Natural killer cell (primary cell): ENCODE measurements around the gene INHBC. TPM values are rescaled to one million over a fixed set of nuclear protein-coding genes. Genes with fewer than 3 reads are reported as not detected.
"Not testable (repeated sequence)": the region's sequence is repeated elsewhere in the genome, so short reads cannot be mapped to it uniquely, and the experiment has no call there.

Source experiments
- ATAC-seq, 3 donors: fragments of 150-1000 bp in 2 of 3; fragments of 200-7000 bp in 1 of 3; cut with Tn5 transposase; 1 replicate in 1 of 3; 2 replicates in 2 of 3; pipeline ENCODE4 v1.10.0; 2021; ENCODE audit warnings: mild to moderate bottlenecking in 2 of 3, moderate library complexity in 2 of 3
- DNase-seq, 2 donors: peaks; one replicate each; pipeline versions ENCODE4 v3.0.0 to v3.0.0-alpha.2; 2013 to 2021; ENCODE audit warnings: mixed read lengths in 1 of 2
- H3K27ac ChIP-seq: one replicate; pipeline ENCODE4 v1.5.1; 2013; ENCODE audit warnings: mild to moderate bottlenecking, low read length
- H3K27me3 ChIP-seq: one replicate; pipeline ENCODE4 v1.6.1; 2013; ENCODE audit warnings: low read length; ENCODE audit not compliant: control insufficient read depth, insufficient read depth
- H3K36me3 ChIP-seq: one replicate; pipeline ENCODE4 v1.6.1; 2013; ENCODE audit warnings: low read length; ENCODE audit not compliant: control insufficient read depth, insufficient read depth
- H3K4me1 ChIP-seq: one replicate; pipeline ENCODE4 v1.6.1; 2013; ENCODE audit warnings: low read length; ENCODE audit not compliant: control insufficient read depth, insufficient read depth
- H3K4me3 ChIP-seq: one replicate; pipeline ENCODE4 v1.5.1; 2013; ENCODE audit warnings: low read length
- H3K9me3 ChIP-seq: one replicate; pipeline ENCODE4 v1.6.1; 2013; ENCODE audit warnings: low read length; ENCODE audit not compliant: control insufficient read depth, insufficient read depth
- H3K27ac Mint-ChIP-seq, 2 donors: one replicate each; pipeline ENCODE4 v1.8.0; 2022; ENCODE audit warnings: mild to moderate bottlenecking in 2 of 2, mixed read lengths in 2 of 2, moderate library complexity in 1 of 2
- H3K27me3 Mint-ChIP-seq, 2 donors: one replicate each; pipeline ENCODE4 v1.8.0; 2022; ENCODE audit warnings: low read depth in 2 of 2, mixed read lengths in 2 of 2
- H3K36me3 Mint-ChIP-seq: one replicate; pipeline ENCODE4 v1.8.0; 2022; ENCODE audit warnings: mixed read lengths
- H3K4me1 Mint-ChIP-seq, 2 donors: one replicate each; pipeline ENCODE4 v1.8.0; 2022; ENCODE audit warnings: mixed read lengths in 2 of 2
- H3K4me3 Mint-ChIP-seq: one replicate; pipeline ENCODE4 v1.8.0; 2022; ENCODE audit warnings: mild to moderate bottlenecking, moderate library complexity, mixed read lengths
- H3K9me3 Mint-ChIP-seq, 2 donors: one replicate each; pipeline ENCODE4 v1.8.0; 2022; ENCODE audit warnings: mixed read lengths in 2 of 2
- CTCF ChIP-seq: fragments of 200-600 bp; IDR thresholded peaks from one replicate; pipeline ENCODE4 v1.8.0; 2022; ENCODE audit warnings: antibody characterized with exemption
- WGBS: methylation state at CpG from one replicate; pipeline ENCODE4 v1.1.7; 2013; ENCODE audit warnings: missing lambda C conversion rate; ENCODE audit not compliant: insufficient coverage; 5-methylcytosine and 5-hydroxymethylcytosine counted together
- intact Hi-C: fragments of 100-400 bp; cut with micrococcal nuclease; formaldehyde crosslinking; loops from one replicate; pipeline ENCODE4 v1.14.2; 2022
- total RNA-seq, 4 donors: library from RNA; stranded (reverse); fragments of 120-200 nt in 1 of 4; gene quantifications; one replicate each; pipeline versions ENCODE4 v1.2.3 to v1.2.4, GENCODE V29; 2013 to 2022

Gene INHBC
- total RNA-seq, 3 donors from 2014 or later (not counting 1 experiment from before 2014, with no cell fraction given) = 0.18 to 0.35 (median 0.31) TPM

- Mint-ChIP-seq H3K36me3 (no peaks in the 10 kb centered on the region), H3K9me3 (no peaks in the 10 kb centered on the region), H3K27ac (peak overlapping the region in 1 of 2 donors; percentile 35), H3K4me3 (no peak overlapping the region), H3K27me3 (no peaks in the 10 kb centered on the region), H3K4me1 (peaks cover 14 to 16% of the 10 kb centered on the region in 2 donors)
- Histone ChIP-seq H3K9me3 (no peaks in the 10 kb centered on the region), H3K27ac (no peak overlapping the region), H3K27me3 (no peaks in the 10 kb centered on the region), H3K4me1 (no peaks in the 10 kb centered on the region), H3K4me3 (no peak overlapping the region), H3K36me3 (no peaks in the 10 kb centered on the region)
- DNase-seq = no peak
- no peak for ATAC-seq
- TF ChIP-seq CTCF = no peak
- intact Hi-C loops = no loop called here
- WGBS = 90% methylated on average over 3 of the region's 5 CpGs
Measured at GRCh38 chr12:57404966-57405640, 29.5 kb upstream of the INHBC start.

- Mint-ChIP-seq H3K4me3 (no peak overlapping the region), H3K9me3 (no peaks in the 10 kb centered on the region), H3K36me3 (no peaks in the 10 kb centered on the region), H3K27me3 (no peaks in the 10 kb centered on the region), H3K27ac (no peak overlapping the region), H3K4me1 (peaks cover 17 to 26% of the 10 kb centered on the region in 2 donors)
- no peaks in the 10 kb centered on the region for H3K9me3 ChIP-seq
- no peak overlapping the region for H3K4me3 ChIP-seq
- no peaks in the 10 kb centered on the region for H3K27me3 ChIP-seq
- H3K36me3 ChIP-seq = no peaks in the 10 kb centered on the region
- DNase-seq = no peak
- ATAC-seq = no peak
- TF ChIP-seq CTCF = no peak
- 95% methylated on average over 4 of the region's 4 CpGs for WGBS
- no peaks in the 10 kb centered on the region for H3K4me1 ChIP-seq
- intact Hi-C loops = no loop called here
- H3K27ac ChIP-seq = no peak overlapping the region
Measured at GRCh38 chr12:57410534-57410933, 24.1 kb upstream of the INHBC start.

GRCh38 chr12:57414160-57414559 is 20.4 kb upstream of the INHBC start:
- H3K36me3 Mint-ChIP-seq, H3K27ac Mint-ChIP-seq, DNase-seq, H3K27me3 Mint-ChIP-seq, H3K9me3 Mint-ChIP-seq, H3K27me3 ChIP-seq, H3K4me3 ChIP-seq, H3K36me3 ChIP-seq, H3K27ac ChIP-seq, H3K9me3 ChIP-seq, intact Hi-C loops, ATAC-seq, H3K4me1 ChIP-seq, H3K4me3 Mint-ChIP-seq: not testable (repeated sequence)
- 85% methylated on average over 6 of the region's 6 CpGs for WGBS
- H3K4me1 Mint-ChIP-seq = peaks cover 26 to 34% of the 10 kb centered on the region in 2 donors

GRCh38 chr12:57415088-57415487 is 19.5 kb upstream of the INHBC start:
- no peaks in the 10 kb centered on the region for H3K27me3 Mint-ChIP-seq
- Histone ChIP-seq H3K9me3 (no peaks in the 10 kb centered on the region), H3K27me3 (no peaks in the 10 kb centered on the region), H3K27ac (no peak overlapping the region), H3K4me3 (no peak overlapping the region), H3K36me3 (peaks cover 3% of the 10 kb centered on the region), H3K4me1 (no peaks in the 10 kb centered on the region)
- DNase-seq (no peak), ATAC-seq (no peak)
- no peaks in the 10 kb centered on the region for H3K9me3 Mint-ChIP-seq
- H3K36me3 Mint-ChIP-seq = no peaks in the 10 kb centered on the region
- H3K4me3 Mint-ChIP-seq = no peak overlapping the region
- H3K27ac Mint-ChIP-seq = peak overlapping the region; percentile 47 to 56
- whole genome bisulfite sequencing = 100% methylated on average over 1 of the region's 2 CpGs
- peaks cover 33 to 34% of the 10 kb centered on the region in 2 donors for H3K4me1 Mint-ChIP-seq
- TF ChIP-seq CTCF = no peak
- intact Hi-C loops = no loop called here
